Thyroid gland (tissue), 4 donors: ENCODE measurements around the gene TXNDC2. TPM values are rescaled to one million over a fixed set of nuclear protein-coding genes. Genes with fewer than 3 reads are reported as not detected.
"Not testable (repeated sequence)": the region's sequence is repeated elsewhere in the genome, so short reads cannot be mapped to it uniquely, and the experiment has no call there.

ENCODE experiments used
- DNase-seq, 2 donors: peaks; one replicate each; pipeline ENCODE4 v3.0.0-alpha.2; 2019
- H3K27ac ChIP-seq, 3 donors: fragments of 200-600 bp; sonication (generic); 1 replicate in 2 of 3; 2 replicates in 1 of 3; pipeline ENCODE4 v1.5.1; 2016 to 2019; ENCODE audit warnings: mild to moderate bottlenecking in 1 of 3, moderate library complexity in 1 of 3
- H3K27me3 ChIP-seq: fragments of 200-600 bp; sonication (generic); one replicate; pipeline ENCODE4 v1.5.1; 2019
- H3K36me3 ChIP-seq, 2 donors: fragments of 200-600 bp; sonication (generic); one replicate each; pipeline ENCODE4 v1.5.1; 2016 to 2019
- H3K4me1 ChIP-seq, 2 donors: fragments of 200-600 bp; sonication (generic); one replicate each; pipeline ENCODE4 v1.5.1; 2017 to 2019
- H3K4me3 ChIP-seq, 3 donors: fragments of 200-600 bp; sonication (generic); replicated peaks in 1 of 3; 1 replicate in 2 of 3; 2 replicates in 1 of 3; pipeline ENCODE4 v1.5.1; 2016; ENCODE audit warnings: mild to moderate bottlenecking in 1 of 3
- H3K9me3 ChIP-seq: fragments of 200-600 bp; sonication (generic); one replicate; pipeline ENCODE4 v1.5.1; 2017
- POLR2A ChIP-seq, 2 donors: fragments of 450-650 bp; IDR thresholded peaks; one replicate each; pipeline ENCODE4 v1.6.1; 2017; ENCODE audit warnings: antibody characterized with exemption in 2 of 2, mild to moderate bottlenecking in 2 of 2, moderate library complexity in 1 of 2
- WGBS, 2 donors: methylation state at CpG; one replicate each; pipeline ENCODE4 v1.1.5; 2017; 5-methylcytosine and 5-hydroxymethylcytosine counted together
- intact Hi-C: fragments of 100-400 bp; cut with DNase I; formaldehyde crosslinking; loops from one replicate; pipeline ENCODE4 v1.15.1; 2023
- total RNA-seq, 4 donors: library from RNA; depleted of rRNA; stranded (reverse); fragments of >200 nt; gene quantifications; one replicate each; pipeline ENCODE4 v1.2.3, GENCODE V29; 2016
- TF ChIP-seq, protein P1 (sequence below), 6 experiments: fragments of 200-600 bp in 3 of 6; fragments of 450-650 bp in 3 of 6; sonication (generic) in 3 of 6; IDR thresholded peaks; one replicate each; pipeline ENCODE4 v1.5.1; 2016 to 2019; ENCODE audit warnings: antibody characterized with exemption in 6 of 6, mild to moderate bottlenecking in 2 of 6, inconsistent platforms in 1 of 6, moderate library complexity in 1 of 6

TXNDC2 gene
- total RNA-seq, 4 donors from 2014 or later, result not detected

DNA sequence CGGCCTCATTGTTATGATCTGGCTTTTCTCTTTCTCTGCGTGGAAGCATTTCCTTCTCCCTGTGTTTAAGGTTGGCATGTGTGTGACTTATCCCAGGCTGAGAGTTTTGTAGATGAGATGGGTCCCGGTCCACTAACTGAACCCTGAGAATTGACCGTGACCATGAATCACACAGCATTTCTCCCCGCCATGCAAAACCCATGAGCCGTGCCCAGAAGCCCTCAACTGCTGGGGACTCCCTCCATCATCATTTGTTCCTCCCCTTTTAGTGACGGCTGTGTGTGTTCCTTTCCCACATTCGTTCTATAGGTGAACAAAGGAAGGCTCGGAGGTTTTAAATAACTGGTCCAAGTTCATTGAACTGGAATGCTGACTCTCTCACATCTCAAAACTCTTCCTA lies 30.1 kb upstream of the TXNDC2 start:
- no peak for TF ChIP-seq POLR2A (IDR thresholded peaks at IDR 0.05)
- TF ChIP-seq, protein P1, sequence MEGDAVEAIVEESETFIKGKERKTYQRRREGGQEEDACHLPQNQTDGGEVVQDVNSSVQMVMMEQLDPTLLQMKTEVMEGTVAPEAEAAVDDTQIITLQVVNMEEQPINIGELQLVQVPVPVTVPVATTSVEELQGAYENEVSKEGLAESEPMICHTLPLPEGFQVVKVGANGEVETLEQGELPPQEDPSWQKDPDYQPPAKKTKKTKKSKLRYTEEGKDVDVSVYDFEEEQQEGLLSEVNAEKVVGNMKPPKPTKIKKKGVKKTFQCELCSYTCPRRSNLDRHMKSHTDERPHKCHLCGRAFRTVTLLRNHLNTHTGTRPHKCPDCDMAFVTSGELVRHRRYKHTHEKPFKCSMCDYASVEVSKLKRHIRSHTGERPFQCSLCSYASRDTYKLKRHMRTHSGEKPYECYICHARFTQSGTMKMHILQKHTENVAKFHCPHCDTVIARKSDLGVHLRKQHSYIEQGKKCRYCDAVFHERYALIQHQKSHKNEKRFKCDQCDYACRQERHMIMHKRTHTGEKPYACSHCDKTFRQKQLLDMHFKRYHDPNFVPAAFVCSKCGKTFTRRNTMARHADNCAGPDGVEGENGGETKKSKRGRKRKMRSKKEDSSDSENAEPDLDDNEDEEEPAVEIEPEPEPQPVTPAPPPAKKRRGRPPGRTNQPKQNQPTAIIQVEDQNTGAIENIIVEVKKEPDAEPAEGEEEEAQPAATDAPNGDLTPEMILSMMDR (IDR thresholded peaks at IDR 0.05), result no peak
- H3K4me3 ChIP-seq, result no peak overlapping the region
- peaks cover 0 to 6% of the 10 kb centered on the region in 2 donors for H3K36me3 ChIP-seq
- H3K27me3 ChIP-seq, result no peaks in the 10 kb centered on the region
- intact Hi-C loops, result no loop called here
- WGBS, 2 donors, result 82 to 92% methylated on average over 9 of the region's 9 CpGs
- H3K4me1 ChIP-seq, result peaks cover 13 to 23% of the 10 kb centered on the region in 2 donors
- no peak for DNase-seq
- H3K27ac ChIP-seq, result peak overlapping the region in 2 of 3 donors; percentile 56 to 60
- no peaks in the 10 kb centered on the region for H3K9me3 ChIP-seq

DNA sequence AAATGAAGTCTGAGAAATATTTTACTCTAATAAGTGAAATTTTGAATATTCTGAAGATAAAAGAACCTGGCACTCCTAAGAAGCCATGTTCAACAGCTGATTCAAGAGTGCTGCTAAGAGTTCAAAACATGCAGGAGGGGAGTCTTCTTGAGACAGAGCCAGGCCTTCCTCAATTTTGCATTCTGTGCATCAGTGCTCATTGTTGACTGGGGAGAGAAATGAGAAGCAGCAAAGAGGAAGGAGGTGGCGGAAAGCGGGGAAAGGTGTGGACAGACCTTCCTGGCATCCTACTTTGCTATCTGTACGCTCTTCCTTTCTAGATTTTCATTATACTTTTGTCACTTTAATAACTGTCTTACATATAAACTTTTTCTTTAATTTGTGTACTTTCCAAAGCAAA lies 29.7 kb upstream of the TXNDC2 start:
- 92 to 94% methylated on average over 3 of the region's 3 CpGs for WGBS, 2 donors
- H3K4me3 ChIP-seq, result no peak overlapping the region
- H3K27me3 ChIP-seq, result no peaks in the 10 kb centered on the region
- intact Hi-C loops, result no loop called here
- H3K4me1 ChIP-seq, result peaks cover 13 to 23% of the 10 kb centered on the region in 2 donors
- TF ChIP-seq, protein P1 (IDR thresholded peaks at IDR 0.05), result no peak
- TF ChIP-seq POLR2A (IDR thresholded peaks at IDR 0.05), result no peak
- H3K9me3 ChIP-seq, result no peaks in the 10 kb centered on the region
- peak overlapping the region in 2 of 3 donors; percentile 56 to 60 for H3K27ac ChIP-seq
- DNase-seq, result no peak
- H3K36me3 ChIP-seq, result peaks cover 0 to 6% of the 10 kb centered on the region in 2 donors

DNA sequence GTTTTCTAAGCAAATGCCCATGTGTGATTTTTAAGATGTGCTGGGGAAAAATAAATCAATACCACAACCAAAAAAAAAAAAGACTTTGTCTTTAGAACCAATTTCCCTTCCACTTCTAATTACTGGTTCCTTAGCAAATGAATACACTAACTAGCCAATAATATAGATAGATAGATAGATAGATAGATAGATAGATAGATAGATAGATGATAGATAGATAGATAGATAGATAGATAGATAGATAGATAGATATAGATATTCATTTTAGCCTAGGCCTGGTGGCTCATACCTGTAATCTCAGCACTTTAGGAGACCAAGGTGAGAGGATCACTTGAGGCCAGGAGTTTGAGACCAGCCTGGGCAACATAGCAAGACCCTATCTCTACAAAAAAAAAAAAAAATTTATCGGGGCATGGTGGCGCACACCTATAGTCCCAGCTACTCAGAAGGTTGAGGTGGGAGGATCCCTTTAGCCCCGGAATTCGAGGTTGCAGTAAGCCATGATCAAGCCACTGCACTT lies 28.2 kb upstream of the TXNDC2 start:
- peaks cover 13 to 23% of the 10 kb centered on the region in 2 donors for H3K4me1 ChIP-seq
- DNase-seq, H3K4me3 ChIP-seq, intact Hi-C loops, H3K27ac ChIP-seq, H3K27me3 ChIP-seq, H3K36me3 ChIP-seq, H3K9me3 ChIP-seq: not testable (repeated sequence)
- WGBS, 2 donors, result 93% methylated on average over 4 of the region's 4 CpGs

DNA sequence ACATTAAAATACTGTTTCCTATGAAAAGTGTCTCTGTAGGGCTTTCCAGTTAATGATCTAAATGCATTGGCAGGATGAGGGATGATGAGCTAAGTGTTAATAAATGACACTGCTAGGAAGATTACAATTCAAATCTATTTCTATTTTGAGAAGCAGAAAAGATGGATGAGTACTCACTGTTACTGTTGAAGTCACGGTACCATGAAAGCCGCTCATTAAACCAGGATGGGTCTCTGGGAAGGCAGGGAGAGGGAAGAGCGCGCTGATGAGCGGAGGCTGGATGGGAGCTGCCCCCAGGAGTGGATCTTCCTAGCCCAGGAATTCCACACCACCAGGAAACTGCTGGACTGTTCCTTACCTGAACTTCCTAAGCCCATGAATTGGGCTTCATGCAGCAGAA lies 27.1 kb upstream of the TXNDC2 start:
- 97 to 98% methylated on average over 5 of the region's 5 CpGs for WGBS, 2 donors
- TF ChIP-seq, protein P1 (IDR thresholded peaks at IDR 0.05), result no peak
- no peak overlapping the region for H3K27ac ChIP-seq
- peaks cover 13 to 23% of the 10 kb centered on the region in 2 donors for H3K4me1 ChIP-seq
- no peaks in the 10 kb centered on the region for H3K27me3 ChIP-seq
- H3K36me3 ChIP-seq, result peaks cover 0 to 6% of the 10 kb centered on the region in 2 donors
- DNase-seq, result no peak
- H3K9me3 ChIP-seq, result no peaks in the 10 kb centered on the region
- intact Hi-C loops, result no loop called here
- no peak overlapping the region for H3K4me3 ChIP-seq

DNA sequence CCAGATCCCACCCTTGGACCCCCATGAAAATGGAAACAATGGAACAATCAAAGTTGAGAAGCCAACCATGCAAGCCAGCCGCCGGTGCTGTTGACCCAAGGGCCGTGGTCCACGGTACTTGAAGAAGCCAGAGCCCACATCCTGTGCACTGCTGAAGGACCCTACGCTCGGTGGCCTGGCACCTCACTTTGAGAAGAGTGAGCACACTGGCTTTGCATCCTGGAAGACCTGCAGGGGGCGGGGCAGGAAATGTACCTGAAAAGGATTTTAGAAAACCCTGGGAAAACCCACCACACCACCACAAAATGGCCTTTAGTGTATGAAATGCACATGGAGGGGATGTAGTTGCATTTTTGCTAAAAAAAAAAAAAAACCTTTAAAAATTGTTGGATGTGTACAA lies 26.5 kb upstream of the TXNDC2 start:
- 66 to 75% methylated on average over 7 of the region's 7 CpGs for WGBS, 2 donors
- DNase-seq, result no peak
- TF ChIP-seq, protein P1 (IDR thresholded peaks at IDR 0.05), result no peak
- no peak for TF ChIP-seq POLR2A (IDR thresholded peaks at IDR 0.05)
- Histone ChIP-seq H3K4me3 (no peak overlapping the region), H3K27me3 (no peaks in the 10 kb centered on the region), H3K9me3 (no peaks in the 10 kb centered on the region), H3K27ac (no peak overlapping the region), H3K36me3 (peaks cover 0 to 6% of the 10 kb centered on the region in 2 donors), H3K4me1 (peaks cover 13 to 23% of the 10 kb centered on the region in 2 donors)
- intact Hi-C loops, result no loop called here
